Measurements from ENCODE around the gene SRSF1. TPM values are rescaled to one million over a fixed set of nuclear protein-coding genes. Genes with fewer than 3 reads are reported as not detected.

The SRSF1 gene
- total RNA-seq, 2 experiments from 2014 or later, result 333 to 342 TPM

GRCh38 chr17:57986841-57987580 is 20.0 kb downstream of the SRSF1 start:
- DNase-seq (peak; percentile 74), ATAC-seq (peak; percentile 43)
- H3K27ac Mint-ChIP-seq, result peak overlapping the region; percentile 91
- peak overlapping the region; percentile 87 for H3K4me3 Mint-ChIP-seq
- CTCF ChIA-PET, result interaction anchor here (1.1 to 3.0 kb wide), 9 partner anchors 8 to 153 kb away, joined by 3 to 32 read pairs (median 10); partner anchors contain the start of gene CUEDC1
- H3K4me1 Mint-ChIP-seq (ENCODE audit: low read depth), result peaks cover 71% of the 10 kb centered on the region
- peaks cover 26% of the 10 kb centered on the region for H3K36me3 Mint-ChIP-seq (ENCODE audit: low read depth)
- no peak for TF ChIP-seq CTCF (IDR thresholded peaks at IDR 0.05)
- POLR2A ChIA-PET, result interaction anchor here (1.0 to 1.9 kb wide), 6 partner anchors 9 to 124 kb away, joined by 3 to 16 read pairs (median 4); no protein-coding TSS in a partner anchor
- intact Hi-C loops (cut with micrococcal nuclease), result loop anchor here (5.0 kb wide), 1 partner anchor 35 kb away; no protein-coding TSS in a partner anchor
- no peaks in the 10 kb centered on the region for H3K9me3 Mint-ChIP-seq
- no peaks in the 10 kb centered on the region for H3K27me3 Mint-ChIP-seq

DNA sequence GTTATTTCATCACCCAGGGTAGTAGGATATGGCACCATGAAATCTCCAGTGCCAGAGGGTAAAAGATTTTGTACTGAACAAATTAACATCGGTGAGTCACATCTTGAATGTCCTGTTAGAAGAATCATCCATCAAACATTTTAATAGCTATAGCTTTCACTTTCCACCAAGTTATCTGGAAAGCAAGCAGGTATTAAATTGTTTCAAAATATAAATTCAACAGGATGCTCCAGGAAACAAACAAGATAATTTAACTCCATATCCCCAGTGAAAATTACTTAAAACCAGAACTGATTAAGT is 21.4 kb downstream of the SRSF1 start:
- CTCF ChIA-PET, result interaction anchor here (0.7 to 3.0 kb wide), 13 partner anchors 8 to 152 kb away, joined by 3 to 32 read pairs (median 7); partner anchors contain the start of gene CUEDC1
- Mint-ChIP-seq H3K4me1 (ENCODE audit: low read depth) (peaks cover 71% of the 10 kb centered on the region), H3K27ac (no peak overlapping the region), H3K36me3 (ENCODE audit: low read depth) (peaks cover 34% of the 10 kb centered on the region), H3K4me3 (peak overlapping the region; percentile 38), H3K27me3 (no peaks in the 10 kb centered on the region), H3K9me3 (no peaks in the 10 kb centered on the region)
- intact Hi-C loops (cut with micrococcal nuclease), result loop anchor here (5.0 kb wide), 1 partner anchor 33 kb away; no protein-coding TSS in a partner anchor
- POLR2A ChIA-PET, result interaction anchor here (0.8 to 1.9 kb wide), 4 partner anchors 11 to 118 kb away, joined by 3 to 16 read pairs (median 4); partner anchors contain the start of gene SRSF1
- no peak for TF ChIP-seq CTCF (IDR thresholded peaks at IDR 0.05)
- DNase-seq (no peak), ATAC-seq (no peak)

- ChIA-PET POLR2A (interaction anchor here (1.2 to 1.3 kb wide), 2 partner anchors 14 to 21 kb away, joined by 4 to 5 read pairs; partner anchors contain the start of gene SRSF1), CTCF (interaction anchor here (0.7 to 3.0 kb wide), 12 partner anchors 9 to 151 kb away, joined by 3 to 32 read pairs (median 6); partner anchors contain the start of gene CUEDC1)
- DNase-seq, result no peak
- no peak for ATAC-seq
- intact Hi-C loops (cut with micrococcal nuclease), result loop anchor here (5.0 kb wide), 1 partner anchor 33 kb away; no protein-coding TSS in a partner anchor
- Mint-ChIP-seq H3K27me3 (no peaks in the 10 kb centered on the region), H3K4me1 (ENCODE audit: low read depth) (peaks cover 70% of the 10 kb centered on the region), H3K27ac (no peak overlapping the region), H3K36me3 (ENCODE audit: low read depth) (peaks cover 39% of the 10 kb centered on the region), H3K4me3 (peak overlapping the region; percentile 38), H3K9me3 (no peaks in the 10 kb centered on the region)
- no peak for TF ChIP-seq CTCF (IDR thresholded peaks at IDR 0.05)
Observed at GRCh38 chr17:57984936-57985674, 21.9 kb downstream of the SRSF1 start.

- H3K36me3 Mint-ChIP-seq (ENCODE audit: low read depth), result peaks cover 39% of the 10 kb centered on the region
- no peak for TF ChIP-seq CTCF (IDR thresholded peaks at IDR 0.05)
- ATAC-seq (no peak), DNase-seq (no peak)
- CTCF ChIA-PET, result interaction anchor here (1.0 to 3.0 kb wide), 6 partner anchors 9 to 128 kb away, joined by 3 to 32 read pairs (median 6); no protein-coding TSS in a partner anchor
- POLR2A ChIA-PET, result interaction anchor here (0.6 to 1.3 kb wide), 2 partner anchors 15 to 22 kb away, joined by 3 to 5 read pairs; partner anchors contain the start of gene SRSF1
- no peaks in the 10 kb centered on the region for H3K9me3 Mint-ChIP-seq
- H3K27me3 Mint-ChIP-seq, result no peaks in the 10 kb centered on the region
- H3K27ac Mint-ChIP-seq, result no peak overlapping the region
- intact Hi-C loops (cut with micrococcal nuclease), result no loop called here
- peaks cover 64% of the 10 kb centered on the region for H3K4me1 Mint-ChIP-seq (ENCODE audit: low read depth)
- H3K4me3 Mint-ChIP-seq, result no peak overlapping the region
Observed at GRCh38 chr17:57984261-57984890, 22.7 kb downstream of the SRSF1 start.

Measured in activated CD8-positive, alpha-beta T cell treated with anti-CD3 and anti-CD28 coated beads for 36 hours (primary cell).